GM23248 (cell line): ENCODE results near the gene TTC39A. TPM values are rescaled to one million over a fixed set of nuclear protein-coding genes. Genes with fewer than 3 reads are reported as not detected.

Experiments
- DNase-seq: peaks from one replicate; pipeline ENCODE4 v3.0.0-alpha.2; 2015
- H2AFZ ChIP-seq: fragments of 200-600 bp; sonication (generic); 2 replicates; pipeline ENCODE4 v1.6.1; 2016; ENCODE audit warnings: antibody characterized with exemption
- H3F3A ChIP-seq: fragments of 200-600 bp; sonication (generic); 2 replicates; pipeline ENCODE4 v1.6.1; 2016; ENCODE audit warnings: mild to moderate bottlenecking, antibody characterized with exemption, mixed run types; ENCODE audit not compliant: insufficient read depth
- H3K27ac ChIP-seq: fragments of 200-600 bp; sonication (generic); 2 replicates; pipeline ENCODE4 v1.5.1; 2016; ENCODE audit warnings: mild to moderate bottlenecking
- H3K27me3 ChIP-seq: fragments of 200-600 bp; sonication (generic); replicated peaks from 2 replicates; pipeline ENCODE4 v1.6.1; 2016; ENCODE audit warnings: mild to moderate bottlenecking; ENCODE audit not compliant: insufficient read depth
- H3K36me3 ChIP-seq: fragments of 200-600 bp; sonication (generic); 2 replicates; pipeline ENCODE4 v1.6.1; 2016; ENCODE audit warnings: low read depth, mild to moderate bottlenecking
- H3K4me1 ChIP-seq: fragments of 200-600 bp; sonication (generic); 2 replicates; pipeline ENCODE4 v1.6.1; 2016; ENCODE audit warnings: mild to moderate bottlenecking; ENCODE audit not compliant: insufficient read depth
- H3K4me2 ChIP-seq: fragments of 200-600 bp; sonication (generic); one replicate; pipeline ENCODE4 v1.6.1; 2016; ENCODE audit warnings: mild to moderate bottlenecking; ENCODE audit not compliant: unreplicated experiment
- H3K4me3 ChIP-seq: fragments of 200-600 bp; sonication (generic); 2 replicates; pipeline ENCODE4 v1.5.1; 2016; ENCODE audit warnings: mild to moderate bottlenecking
- H3K79me2 ChIP-seq: fragments of 200-600 bp; sonication (generic); 2 replicates; pipeline ENCODE4 v1.6.1; 2016; ENCODE audit warnings: mild to moderate bottlenecking; ENCODE audit not compliant: insufficient read depth
- H3K9ac ChIP-seq: fragments of 200-600 bp; sonication (generic); 2 replicates; pipeline ENCODE4 v1.6.1; 2016; ENCODE audit warnings: mild to moderate bottlenecking
- H3K9me2 ChIP-seq: fragments of 200-600 bp; sonication (generic); 2 replicates; pipeline ENCODE4 v1.6.1; 2016; ENCODE audit warnings: mixed run types, mild to moderate bottlenecking, moderate library complexity; ENCODE audit not compliant: insufficient read depth
- H3K9me3 ChIP-seq: fragments of 200-600 bp; sonication (generic); one replicate; pipeline ENCODE4 v1.6.1; 2017; ENCODE audit warnings: low read depth
- H4K20me1 ChIP-seq: fragments of 200-600 bp; sonication (generic); 2 replicates; pipeline ENCODE4 v1.6.0; 2016; ENCODE audit not compliant: insufficient read depth
- EZH2 ChIP-seq: fragments of 200-600 bp; sonication (generic); IDR thresholded peaks from 2 replicates; pipeline ENCODE4 v1.6.1; 2018; ENCODE audit warnings: antibody characterized with exemption, mild to moderate bottlenecking; ENCODE audit not compliant: insufficient read depth, poor library complexity, severe bottlenecking
- EZH2phosphoT487 ChIP-seq: fragments of 200-600 bp; sonication (generic); IDR thresholded peaks from 2 replicates; pipeline ENCODE4 v1.6.1; 2018; ENCODE audit warnings: antibody characterized with exemption, moderate library complexity, mild to moderate bottlenecking, low read depth; ENCODE audit not compliant: insufficient read depth
- WGBS, 2 experiments: methylation state at CpG; one replicate each; pipeline ENCODE4 v1.1.6; 2015 to 2017; ENCODE audit warnings: low lambda C conversion rate in 2 of 2, low coverage in 1 of 2; ENCODE audit errors: missing lambda C conversion rate in 2 of 2; 5-methylcytosine and 5-hydroxymethylcytosine counted together
- in situ Hi-C: fragments of 300-500 bp; cut with MboI; formaldehyde crosslinking; loops from 2 replicates; pipeline ENCODE4 v1.15.0; 2020
- polyA plus RNA-seq: library from polyadenylated mRNA; unstranded; fragments of >200 nt; fragmentation: Nextera tagmentation; extraction: Ambion mirVana; gene quantifications from 2 replicates; pipeline ENCODE4 v1.2.1, GENCODE V29; 2016
- total RNA-seq: library from RNA; depleted of rRNA; stranded (reverse); fragments of >200 nt; shearing (Covaris generic); gene quantifications from 2 replicates; pipeline ENCODE4 v1.2.3, GENCODE V29; 2014

The TTC39A gene
- total and polyA plus RNA-seq, 2 experiments from 2014 or later = 0.15 TPM; not detected in 1

GRCh38 chr1:51285055-51285454 lies 45.3 kb downstream of the TTC39A start:
- WGBS, 2 experiments = 35 to 53% methylated on average over 1 of the region's 1 CpG
- Histone ChIP-seq H3K4me3 (no peak overlapping the region), H3K4me2 (no peak overlapping the region), H3K79me2 (no peaks in the 10 kb centered on the region), H3K9me2 (no peaks in the 10 kb centered on the region), H3K27ac (no peak overlapping the region), H3F3A (no peaks in the 10 kb centered on the region; the same call in 1 of the 2 replicates), H3K4me1 (no peaks in the 10 kb centered on the region), H3K9ac (no peak overlapping the region), H3K9me3 (no peaks in the 10 kb centered on the region), H3K36me3 (no peaks in the 10 kb centered on the region), H4K20me1 (no peaks in the 10 kb centered on the region), H3K27me3 (no peaks in the 10 kb centered on the region), H2AFZ (no peak overlapping the region)
- DNase-seq = no peak
- TF ChIP-seq EZH2phosphoT487 = no peak
- no peak for TF ChIP-seq EZH2
- in situ Hi-C loops = no loop called here

DNA sequence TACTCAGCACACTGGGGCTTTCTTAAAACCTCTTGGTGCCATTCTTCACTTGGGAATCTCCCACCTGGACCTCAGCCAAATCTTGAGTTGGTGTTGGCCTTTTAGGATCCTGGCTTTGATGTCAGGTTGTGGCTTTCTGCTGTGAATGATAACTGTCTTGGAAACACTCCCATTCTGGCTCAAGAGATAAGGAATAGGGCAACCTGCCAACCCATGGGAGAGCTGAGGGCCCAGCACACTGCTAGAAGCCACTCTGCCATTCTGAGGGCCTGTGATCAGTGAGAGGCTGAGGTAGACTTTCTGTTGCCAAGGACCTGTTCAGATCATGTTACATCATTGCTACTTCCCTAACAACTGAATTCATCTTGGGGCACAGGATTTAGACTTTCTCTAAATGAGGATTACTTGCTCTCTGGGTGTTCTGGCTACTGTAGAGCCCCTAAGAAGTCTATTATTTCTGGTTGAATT lies 45.8 kb downstream of the TTC39A start:
- Histone ChIP-seq H3F3A (no peaks in the 10 kb centered on the region; the same call in 1 of the 2 replicates), H3K9me2 (no peaks in the 10 kb centered on the region), H3K9ac (no peak overlapping the region), H3K4me1 (no peaks in the 10 kb centered on the region), H3K27ac (no peak overlapping the region), H3K79me2 (no peaks in the 10 kb centered on the region), H3K27me3 (no peaks in the 10 kb centered on the region), H3K9me3 (no peaks in the 10 kb centered on the region), H3K4me2 (no peak overlapping the region), H3K4me3 (no peak overlapping the region), H2AFZ (no peak overlapping the region), H3K36me3 (no peaks in the 10 kb centered on the region), H4K20me1 (no peaks in the 10 kb centered on the region)
- no peak for TF ChIP-seq EZH2phosphoT487
- TF ChIP-seq EZH2 = no peak
- DNase-seq = no peak
- in situ Hi-C loops = no loop called here

DNA sequence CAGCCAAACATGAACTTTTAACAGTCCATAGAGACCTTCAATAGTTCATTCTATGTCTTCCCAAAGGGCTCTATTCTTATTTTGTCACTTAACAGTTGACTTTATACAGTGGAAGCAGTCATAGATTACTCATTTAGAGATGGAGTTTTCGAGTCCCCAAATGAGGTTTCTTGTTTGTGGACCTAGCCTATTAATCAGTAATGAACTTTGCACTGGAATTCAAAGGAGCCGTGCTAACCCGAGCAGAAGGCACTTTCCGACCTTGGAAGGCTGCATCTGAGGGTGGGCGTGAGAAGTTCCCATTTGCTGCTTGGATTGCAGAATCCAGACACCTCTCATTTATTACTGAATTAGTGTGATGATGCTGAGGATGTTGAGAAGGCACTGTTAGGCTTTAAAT lies 46.4 kb downstream of the TTC39A start:
- H3K9me3 ChIP-seq = no peaks in the 10 kb centered on the region
- no peaks in the 10 kb centered on the region for H3K36me3 ChIP-seq
- 96 to 97% methylated on average over 5 of the region's 5 CpGs for WGBS, 2 experiments
- no peak overlapping the region for H3K4me3 ChIP-seq
- no peak overlapping the region for H2AFZ ChIP-seq
- H3K27me3 ChIP-seq = no peaks in the 10 kb centered on the region
- H3K9ac ChIP-seq = no peak overlapping the region
- no peak overlapping the region for H3K27ac ChIP-seq
- no peaks in the 10 kb centered on the region for H3K79me2 ChIP-seq
- no peak overlapping the region for H3K4me2 ChIP-seq
- no peak for DNase-seq
- no peaks in the 10 kb centered on the region; the same call in 1 of the 2 replicates for H3F3A ChIP-seq
- H3K4me1 ChIP-seq = no peaks in the 10 kb centered on the region
- in situ Hi-C loops = no loop called here
- H3K9me2 ChIP-seq = no peaks in the 10 kb centered on the region
- H4K20me1 ChIP-seq = no peaks in the 10 kb centered on the region
- TF ChIP-seq EZH2phosphoT487 (no peak), EZH2 (no peak)

DNA sequence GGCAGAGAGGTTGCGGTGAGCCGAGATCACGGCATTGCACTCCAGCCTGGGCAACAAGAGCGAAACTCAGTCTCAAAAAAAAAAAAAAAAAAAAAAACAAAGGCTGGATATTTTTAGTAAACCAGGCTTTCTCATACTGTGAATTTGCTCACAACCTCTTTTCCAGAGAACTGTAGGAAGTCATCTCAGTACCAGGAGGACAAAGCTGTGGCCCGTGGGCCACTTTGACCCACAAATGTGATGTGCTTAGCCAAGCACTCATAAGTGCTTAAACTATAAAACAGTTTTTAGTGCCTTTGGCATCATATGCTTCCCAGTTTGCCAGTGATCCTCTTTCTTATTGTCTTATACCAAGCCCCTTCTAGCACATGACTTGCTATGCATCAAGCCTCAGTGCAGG lies 47.8 kb downstream of the TTC39A start:
- H2AFZ ChIP-seq = no peak overlapping the region
- no peaks in the 10 kb centered on the region for H3K36me3 ChIP-seq
- no peak for DNase-seq
- H3K9ac ChIP-seq = no peak overlapping the region
- H3K79me2 ChIP-seq = no peaks in the 10 kb centered on the region
- no peaks in the 10 kb centered on the region for H3K27me3 ChIP-seq
- no peaks in the 10 kb centered on the region for H3K9me3 ChIP-seq
- in situ Hi-C loops = no loop called here
- no peaks in the 10 kb centered on the region; the same call in 1 of the 2 replicates for H3F3A ChIP-seq
- H4K20me1 ChIP-seq = no peaks in the 10 kb centered on the region
- H3K9me2 ChIP-seq = no peaks in the 10 kb centered on the region
- no peak overlapping the region for H3K27ac ChIP-seq
- H3K4me3 ChIP-seq = no peak overlapping the region
- TF ChIP-seq EZH2 (no peak), EZH2phosphoT487 (no peak)
- H3K4me1 ChIP-seq = no peaks in the 10 kb centered on the region
- no peak overlapping the region for H3K4me2 ChIP-seq
- 76 to 80% methylated on average over 5 of the region's 5 CpGs for WGBS, 2 experiments

DNA sequence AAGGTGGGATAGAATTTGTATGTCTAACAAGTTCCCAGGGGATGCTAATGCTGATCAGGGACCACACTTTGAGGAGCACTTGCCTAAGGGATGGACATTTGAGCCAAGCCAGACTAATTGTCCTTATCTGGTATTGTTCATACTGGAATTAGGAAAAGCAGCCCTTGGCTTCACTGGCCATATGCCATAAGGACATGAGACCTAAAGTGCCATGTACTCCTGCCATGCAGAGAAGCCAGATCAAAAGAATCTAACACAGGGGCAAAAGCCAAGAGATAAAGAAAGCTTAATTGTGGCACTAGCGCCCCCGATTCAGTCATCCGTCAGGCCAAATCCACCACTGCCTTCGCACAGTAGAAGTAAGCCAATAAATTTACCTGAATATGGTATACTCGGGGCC lies 48.6 kb downstream of the TTC39A start:
- DNase-seq = no peak
- TF ChIP-seq EZH2phosphoT487 (no peak), EZH2 (no peak)
- no peaks in the 10 kb centered on the region for H3K4me1 ChIP-seq
- no peaks in the 10 kb centered on the region for H3K9me2 ChIP-seq
- H3K27ac ChIP-seq = no peak overlapping the region
- no peak overlapping the region for H3K4me2 ChIP-seq
- 0 out of 2 replicates have a peak, but pooled peaks cover 3% of the 10 kb centered on the region for H3K79me2 ChIP-seq
- no peaks in the 10 kb centered on the region for H3K9me3 ChIP-seq
- H3K36me3 ChIP-seq = no peaks in the 10 kb centered on the region
- 98 to 99% methylated on average over 5 of the region's 5 CpGs for WGBS, 2 experiments
- in situ Hi-C loops = no loop called here
- H3K27me3 ChIP-seq = no peaks in the 10 kb centered on the region
- H4K20me1 ChIP-seq = no peaks in the 10 kb centered on the region
- no peak overlapping the region for H3K9ac ChIP-seq
- no peak overlapping the region for H2AFZ ChIP-seq
- H3K4me3 ChIP-seq = no peak overlapping the region
- H3F3A ChIP-seq = no peaks in the 10 kb centered on the region; the same call in 1 of the 2 replicates
